Kidney epithelial cell (primary cell): ENCODE results near the gene CSPG4. TPM values are rescaled to one million over a fixed set of nuclear protein-coding genes. Genes with fewer than 3 reads are reported as not detected.
"Not testable (repeated sequence)": the region's sequence is repeated elsewhere in the genome, so short reads cannot be mapped to it uniquely, and the experiment has no call there.

Source experiments
- DNase-seq: peaks from one replicate; pipeline ENCODE4 v3.0.0-alpha.2; 2010; ENCODE audit warnings: low read depth
- H3K27me3 ChIP-seq: 2 replicates; pipeline ENCODE4 v1.6.0; 2011; ENCODE audit warnings: low read length; ENCODE audit not compliant: control insufficient read depth, insufficient read depth
- H3K36me3 ChIP-seq: 2 replicates; pipeline ENCODE4 v1.5.1; 2011; ENCODE audit warnings: low read length; ENCODE audit not compliant: control insufficient read depth, insufficient read depth
- H3K4me3 ChIP-seq: 2 replicates; pipeline ENCODE4 v1.5.1; 2011; ENCODE audit warnings: low read depth, mild to moderate bottlenecking, control low read depth, low read length
- CTCF ChIP-seq: IDR thresholded peaks from 2 replicates; pipeline ENCODE4 v1.5.1; 2011; ENCODE audit warnings: mild to moderate bottlenecking, moderate library complexity, low read length, control low read depth, inconsistent platforms; ENCODE audit not compliant: insufficient read depth, poor library complexity, severe bottlenecking
- total RNA-seq: library from RNA; depleted of rRNA; stranded (reverse); fragments of >200 nt; gene quantifications from 2 replicates; pipeline ENCODE4 v1.2.3, GENCODE V29; 2015

CSPG4 gene
- total RNA-seq, 1 donor from 2014 or later: 1.7 TPM

DNA sequence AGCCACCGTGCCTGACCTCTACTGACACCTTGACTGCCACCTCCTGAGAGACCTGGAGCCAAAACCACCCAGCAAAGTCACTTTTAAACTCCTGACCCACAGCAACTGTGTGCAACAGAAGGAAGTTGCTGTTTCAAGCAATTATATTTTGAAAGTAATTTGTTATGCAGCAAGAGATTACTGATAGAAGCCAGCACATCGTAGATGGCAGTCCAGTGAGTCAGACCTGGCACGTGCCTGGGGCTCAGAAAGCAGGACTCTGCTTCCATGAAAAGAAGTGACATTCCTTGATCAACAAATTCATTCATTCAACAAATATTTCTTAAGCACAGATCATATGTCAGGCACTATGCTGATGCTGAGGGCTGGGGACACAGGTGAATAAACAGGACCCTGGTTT, 5.7 kb upstream of the CSPG4 start:
- Histone ChIP-seq H3K27me3 (no peaks in the 10 kb centered on the region), H3K36me3 (no peaks in the 10 kb centered on the region), H3K4me3 (no peak overlapping the region)
- TF ChIP-seq CTCF: no peak
- no peak for DNase-seq

DNA sequence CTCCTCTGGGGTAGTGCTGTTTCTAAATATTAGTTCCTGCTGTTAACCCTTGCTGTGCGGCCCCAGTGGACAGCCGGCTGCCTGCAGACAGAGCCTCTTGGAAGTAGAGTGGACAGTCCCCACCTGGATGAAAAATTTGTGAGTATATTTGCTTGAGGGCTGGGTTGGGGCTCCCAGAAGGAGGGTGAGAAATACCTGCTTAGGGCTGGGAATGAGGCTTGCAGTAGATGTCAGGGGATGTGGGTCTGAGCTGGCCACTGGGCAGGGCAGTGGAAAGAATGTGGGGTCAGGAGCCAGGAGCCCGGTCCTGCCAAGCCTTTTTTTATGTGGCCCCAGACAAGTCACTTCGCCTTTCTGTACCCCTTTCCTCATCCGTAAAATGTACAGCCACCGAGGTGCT, 4.4 kb upstream of the CSPG4 start:
- not testable (repeated sequence) for H3K36me3 ChIP-seq, H3K4me3 ChIP-seq, DNase-seq, H3K27me3 ChIP-seq

- DNase-seq, H3K4me3 ChIP-seq: not testable (repeated sequence)
Measured at GRCh38 chr15:75716249-75716950, 3.8 kb upstream of the CSPG4 start.

DNA sequence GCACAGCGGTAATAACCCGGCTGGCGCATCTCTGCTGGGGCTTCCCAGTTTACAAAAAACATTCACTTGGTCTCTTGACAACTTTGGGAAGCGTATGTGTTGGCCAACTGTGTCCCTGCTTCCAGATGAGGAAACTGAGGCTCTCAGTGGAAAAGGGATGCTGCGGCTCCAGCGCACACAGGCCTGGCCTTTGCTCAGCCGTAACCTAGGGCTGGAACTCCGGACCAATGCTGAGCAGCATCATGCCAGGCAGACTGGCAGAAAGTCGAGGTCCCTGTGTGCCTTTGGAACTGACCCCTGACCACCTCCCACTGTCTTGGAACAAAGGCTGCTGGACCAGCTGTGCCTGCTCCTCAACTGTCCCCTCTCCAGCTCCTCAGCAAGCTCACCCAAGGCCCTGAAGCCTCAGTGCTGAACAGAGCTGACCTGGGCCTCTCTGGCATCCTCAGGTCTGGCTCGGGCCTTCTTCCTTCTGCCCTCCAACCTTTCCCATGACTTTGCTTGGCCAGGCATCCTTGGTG, 2.7 kb upstream of the CSPG4 start:
- not testable (repeated sequence) for DNase-seq, H3K4me3 ChIP-seq, H3K36me3 ChIP-seq, H3K27me3 ChIP-seq

More at GRCh38 chr15:75716249-75716950, 3.8 kb upstream of the CSPG4 start:
- H3K27me3 ChIP-seq, H3K36me3 ChIP-seq: not testable (repeated sequence)

GRCh38 chr15:75714195-75714594, 1.5 kb upstream of the CSPG4 start:
- Histone ChIP-seq H3K27me3 (no peaks in the 10 kb centered on the region), H3K4me3 (no peak overlapping the region), H3K36me3 (no peaks in the 10 kb centered on the region)
- no peak for TF ChIP-seq CTCF
- DNase-seq: no peak

DNA sequence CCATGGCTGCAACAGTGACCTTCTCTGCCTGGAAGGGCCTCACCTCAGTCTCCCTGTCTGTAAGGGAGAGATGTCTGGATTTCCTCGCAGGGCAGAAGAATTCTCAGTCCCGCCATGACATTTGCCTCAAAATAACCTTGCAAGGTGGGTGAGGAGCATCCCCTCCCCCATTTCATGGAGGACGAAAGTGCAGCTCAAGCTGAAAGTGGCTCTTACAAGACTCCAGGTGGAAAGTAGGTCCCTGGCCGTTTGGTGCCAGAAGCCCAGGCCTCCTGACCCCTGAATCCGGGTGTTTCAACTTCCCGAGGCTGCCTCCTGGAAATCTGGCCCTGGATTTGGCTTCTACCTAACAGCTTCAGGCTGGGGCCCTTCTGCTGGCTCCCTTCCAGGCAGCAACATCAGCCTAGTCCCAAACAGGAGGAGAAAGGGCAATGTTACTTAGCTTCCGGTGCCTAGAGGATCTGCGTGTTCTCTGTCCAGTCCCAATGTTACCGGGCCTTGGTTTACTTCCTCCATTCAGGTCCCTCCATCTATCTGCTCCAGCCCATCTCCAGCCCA, 769 bp upstream of the CSPG4 start:
- no peaks in the 10 kb centered on the region for H3K27me3 ChIP-seq
- H3K36me3 ChIP-seq: no peaks in the 10 kb centered on the region
- no peak overlapping the region for H3K4me3 ChIP-seq
- TF ChIP-seq CTCF: no peak
- DNase-seq: no peak

- not testable (repeated sequence) for H3K27me3 ChIP-seq, H3K4me3 ChIP-seq, H3K36me3 ChIP-seq, DNase-seq
Measured at GRCh38 chr15:75711495-75711894, 1.2 kb downstream of the CSPG4 start.

GRCh38 chr15:75710874-75711273, 1.8 kb downstream of the CSPG4 start:
- H3K36me3 ChIP-seq, H3K27me3 ChIP-seq, DNase-seq, H3K4me3 ChIP-seq: not testable (repeated sequence)

DNA sequence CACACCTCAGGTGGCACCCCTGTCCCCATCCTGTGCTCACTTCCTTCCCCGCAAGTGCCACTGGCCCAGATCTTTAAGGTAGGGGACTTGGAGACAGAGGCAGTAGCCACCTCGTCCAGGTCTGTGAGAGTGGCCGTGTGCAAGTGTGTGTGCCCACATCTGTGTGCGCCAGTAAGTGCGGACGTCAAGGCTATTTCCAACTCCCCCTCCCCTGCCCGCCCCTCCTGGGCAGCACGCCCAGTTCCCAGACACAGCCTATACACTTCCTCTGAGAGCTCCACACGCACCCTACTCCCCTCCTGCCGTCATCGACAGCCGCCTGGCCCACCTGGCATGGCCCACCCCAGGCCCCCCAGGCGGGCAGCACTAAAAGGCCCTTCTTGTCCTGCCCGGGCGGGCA, 3.2 kb downstream of the CSPG4 start:
- H3K27me3 ChIP-seq, DNase-seq, H3K4me3 ChIP-seq, H3K36me3 ChIP-seq: not testable (repeated sequence)
